Kidney (tissue), 14 donors: Measurements from ENCODE around the gene SMAD2. TPM values are rescaled to one million over a fixed set of nuclear protein-coding genes. Genes with fewer than 3 reads are reported as not detected.

Experiments used
- DNase-seq, 5 donors: peaks; one replicate each; pipeline ENCODE4 v3.0.0-alpha.2; 2013 to 2020
- FAIRE-seq: peaks from 2 replicates; lab custom pipeline; 2012; peaks lifted over from hg19 to GRCh38; lab: Jason Lieb, UNC
- H3K27ac ChIP-seq, 2 donors: one replicate each; pipeline ENCODE4 v1.7.0; 2013; ENCODE audit warnings: low read depth in 2 of 2, low read length in 2 of 2, inconsistent platforms in 1 of 2
- H3K27me3 ChIP-seq: one replicate; pipeline ENCODE4 v1.7.1; 2013; ENCODE audit warnings: low read length, inconsistent platforms; ENCODE audit not compliant: control insufficient read depth, insufficient read depth
- H3K36me3 ChIP-seq, 3 donors: one replicate each; pipeline versions ENCODE4 v1.7.0 to v1.7.1; 2013; ENCODE audit warnings: low read length in 3 of 3, control low read depth in 1 of 3, inconsistent platforms in 1 of 3; ENCODE audit not compliant: insufficient read depth in 3 of 3, control insufficient read depth in 2 of 3
- H3K4me1 ChIP-seq, 3 donors: one replicate each; pipeline versions ENCODE4 v1.7.0 to v1.7.1; 2013; ENCODE audit warnings: low read length in 3 of 3, inconsistent platforms in 1 of 3, low read depth in 1 of 3; ENCODE audit not compliant: control insufficient read depth in 2 of 3, insufficient read depth in 2 of 3
- H3K4me3 ChIP-seq, 3 donors: one replicate each; pipeline versions ENCODE4 v1.7.0 to v1.8.1; 2013; ENCODE audit warnings: low read length in 3 of 3, control low read depth in 1 of 3, inconsistent platforms in 1 of 3
- H3K9ac ChIP-seq, 3 donors: one replicate each; pipeline versions ENCODE4 v1.7.0 to v1.7.1; 2013; ENCODE audit warnings: low read length in 3 of 3, control low read depth in 1 of 3, inconsistent platforms in 1 of 3
- H3K9me3 ChIP-seq, 3 donors: one replicate each; pipeline versions ENCODE4 v1.7.0 to v1.7.1; 2013; ENCODE audit warnings: low read length in 3 of 3, control low read depth in 1 of 3, inconsistent platforms in 1 of 3; ENCODE audit not compliant: control insufficient read depth in 2 of 3, insufficient read depth in 1 of 3
- intact Hi-C: fragments of 100-400 bp; cut with DNase I; formaldehyde crosslinking; loops from one replicate; pipeline ENCODE4 v1.11.1; 2022
- polyA plus RNA-seq: library from polyadenylated mRNA; stranded (reverse); fragments of 350-450 nt; fragmentation: Illumina TruSeq; extraction: RNeasy Lipid Tissue Mini Kit (QIAGEN cat#74804); gene quantifications from one replicate; pipeline ENCODE4 v1.2.3, GENCODE V29; 2014; ENCODE audit warnings: low read depth, low replicate concordance; ENCODE audit not compliant: insufficient read depth
- total RNA-seq: library from RNA; stranded (reverse); fragmentation: NEBNext Ultra II Directional; extraction: Animal tissue kit (Norgen Biotek cat#: 25700); gene quantifications from one replicate; pipeline ENCODE4 v1.2.1, GENCODE V29; 2021
- TF ChIP-seq, protein P1 (sequence below): IDR thresholded peaks from 3 replicates; pipeline ENCODE4 v1.5.1; 2012; ENCODE audit warnings: mild to moderate bottlenecking, moderate library complexity, borderline replicate concordance; ENCODE audit not compliant: insufficient read depth; ENCODE audit errors: extremely low read depth
- donor health status: control.
- donor health status: control.
- donor health status: control.
- donor health status: control.
- donor health status: control.
- donor health status: DM: yes; HTN: yes; CAD: no.
- donor health status: Normal renal cell carcinoma (clear cell type).

Gene SMAD2
- total and polyA plus RNA-seq, 2 donors from 2014 or later: 29.9 to 147 TPM

DNA sequence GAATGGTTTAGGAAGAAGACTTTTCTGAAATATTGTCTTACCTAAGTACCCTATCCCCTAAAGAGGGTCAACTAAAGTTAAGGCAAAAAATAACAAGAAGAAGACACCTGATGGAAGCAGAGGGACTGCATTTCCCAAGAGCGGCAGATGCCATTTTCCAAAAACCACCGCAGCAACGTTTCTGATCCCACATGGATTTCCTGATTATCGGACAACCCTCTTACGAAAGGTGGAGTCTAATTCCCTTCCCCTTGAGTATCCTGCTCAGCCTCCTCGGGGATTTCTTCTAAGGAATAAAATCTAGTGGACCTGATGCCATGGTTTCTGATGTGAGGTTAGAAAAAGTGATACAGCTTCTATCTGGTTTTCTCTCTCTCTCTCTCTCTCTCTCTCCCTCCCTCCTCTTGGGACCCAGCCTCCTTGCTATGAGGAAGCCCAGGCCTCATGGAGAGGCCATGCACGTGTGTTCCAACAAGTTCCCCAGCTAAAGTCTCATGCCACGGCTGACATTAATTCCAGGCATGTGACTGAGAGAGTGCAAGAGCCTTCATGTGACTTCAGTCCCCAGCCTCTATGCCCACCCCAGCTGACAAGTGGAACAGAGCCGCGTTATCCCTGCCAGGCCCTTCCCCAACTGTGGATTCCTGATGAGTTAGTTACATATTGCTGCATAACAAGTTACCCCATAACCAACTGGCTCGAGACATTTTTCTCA, 150.3 kb downstream of the SMAD2 start:
- DNase-seq (no peak), FAIRE-seq (no peak)
- intact Hi-C loops: no loop called here
- Histone ChIP-seq H3K4me3 (no peak overlapping the region), H3K27me3 (no peaks in the 10 kb centered on the region), H3K9ac (no peak overlapping the region), H3K9me3 (peaks cover 0 to 12% (median 3%) of the 10 kb centered on the region in 3 donors), H3K4me1 (no peaks in the 10 kb centered on the region), H3K27ac (no peak overlapping the region), H3K36me3 (no peaks in the 10 kb centered on the region)
- TF ChIP-seq, protein P1, sequence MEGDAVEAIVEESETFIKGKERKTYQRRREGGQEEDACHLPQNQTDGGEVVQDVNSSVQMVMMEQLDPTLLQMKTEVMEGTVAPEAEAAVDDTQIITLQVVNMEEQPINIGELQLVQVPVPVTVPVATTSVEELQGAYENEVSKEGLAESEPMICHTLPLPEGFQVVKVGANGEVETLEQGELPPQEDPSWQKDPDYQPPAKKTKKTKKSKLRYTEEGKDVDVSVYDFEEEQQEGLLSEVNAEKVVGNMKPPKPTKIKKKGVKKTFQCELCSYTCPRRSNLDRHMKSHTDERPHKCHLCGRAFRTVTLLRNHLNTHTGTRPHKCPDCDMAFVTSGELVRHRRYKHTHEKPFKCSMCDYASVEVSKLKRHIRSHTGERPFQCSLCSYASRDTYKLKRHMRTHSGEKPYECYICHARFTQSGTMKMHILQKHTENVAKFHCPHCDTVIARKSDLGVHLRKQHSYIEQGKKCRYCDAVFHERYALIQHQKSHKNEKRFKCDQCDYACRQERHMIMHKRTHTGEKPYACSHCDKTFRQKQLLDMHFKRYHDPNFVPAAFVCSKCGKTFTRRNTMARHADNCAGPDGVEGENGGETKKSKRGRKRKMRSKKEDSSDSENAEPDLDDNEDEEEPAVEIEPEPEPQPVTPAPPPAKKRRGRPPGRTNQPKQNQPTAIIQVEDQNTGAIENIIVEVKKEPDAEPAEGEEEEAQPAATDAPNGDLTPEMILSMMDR: no peak

DNA sequence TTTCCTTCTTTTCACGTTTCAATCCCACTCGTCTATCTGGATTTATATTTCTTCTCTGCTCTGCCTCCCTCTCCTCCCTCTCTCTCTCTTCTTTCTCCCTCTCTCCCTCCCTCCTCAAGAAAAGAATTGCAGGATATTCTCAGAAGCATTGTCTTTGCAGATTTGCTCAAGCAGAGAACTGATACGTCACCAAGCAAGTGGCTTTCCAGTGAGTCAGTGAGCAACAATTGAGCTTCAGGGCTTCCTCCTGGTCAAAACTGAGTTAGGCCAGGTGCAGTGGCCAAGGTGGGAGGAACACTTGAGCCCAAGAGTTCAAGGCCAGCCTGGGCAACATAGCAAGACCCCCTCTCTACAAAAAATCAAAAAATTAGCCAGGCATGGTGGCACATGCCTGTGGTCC, 151.1 kb downstream of the SMAD2 start:
- FAIRE-seq (no peak), DNase-seq (no peak)
- Histone ChIP-seq H3K9ac (no peak overlapping the region), H3K4me1 (no peaks in the 10 kb centered on the region), H3K36me3 (no peaks in the 10 kb centered on the region), H3K27ac (no peak overlapping the region), H3K27me3 (no peaks in the 10 kb centered on the region), H3K9me3 (peaks cover 0 to 6% (median 0%) of the 10 kb centered on the region in 3 donors), H3K4me3 (no peak overlapping the region)
- intact Hi-C loops: no loop called here
- TF ChIP-seq, protein P1: no peak

DNA sequence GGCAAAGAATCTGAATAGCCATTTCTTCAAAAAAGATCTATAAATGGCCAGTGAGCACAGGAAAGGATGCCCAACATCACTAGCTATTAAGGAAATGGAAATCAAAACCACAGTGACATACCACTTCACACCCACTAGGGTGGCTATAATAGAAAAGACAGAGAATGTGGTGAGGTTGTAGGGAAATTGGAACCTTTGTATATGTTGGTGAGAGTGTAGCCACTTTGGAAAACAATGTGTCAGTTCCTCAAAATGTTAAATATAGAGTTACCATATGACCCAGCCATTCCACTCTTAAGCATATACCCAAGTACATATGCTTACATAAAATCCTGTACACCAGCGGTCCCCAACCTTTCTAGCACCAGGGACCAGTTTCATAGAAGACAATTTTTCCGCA, 152.8 kb downstream of the SMAD2 start:
- H3K9ac ChIP-seq: no peak overlapping the region
- H3K4me1 ChIP-seq: no peaks in the 10 kb centered on the region
- no peaks in the 10 kb centered on the region for H3K9me3 ChIP-seq
- no peak overlapping the region for H3K27ac ChIP-seq
- H3K4me3 ChIP-seq: no peak overlapping the region
- intact Hi-C loops: no loop called here
- H3K36me3 ChIP-seq: no peaks in the 10 kb centered on the region
- TF ChIP-seq, protein P1: no peak
- no peaks in the 10 kb centered on the region for H3K27me3 ChIP-seq
- DNase-seq (no peak), FAIRE-seq (no peak)
